Upper lobe of left lung (tissue), 4 donors: ENCODE results near the gene PDE11A.

Source experiments
- POLR2AphosphoS5 ChIP-seq, 2 donors: sonication (generic); formaldehyde crosslinking; IDR thresholded peaks; one replicate each; pipeline ENCODE4 v1.5.1; 2017; ENCODE audit warnings: antibody characterized with exemption in 2 of 2
- TF ChIP-seq, protein P1 (sequence below), 6 experiments: fragments of 450-650 bp in 4 of 6; fragments of 200-600 bp in 2 of 6; sonication (generic) in 2 of 6; IDR thresholded peaks; one replicate each; pipeline ENCODE4 v1.5.1; 2016 to 2019; ENCODE audit warnings: antibody characterized with exemption in 6 of 6

DNA sequence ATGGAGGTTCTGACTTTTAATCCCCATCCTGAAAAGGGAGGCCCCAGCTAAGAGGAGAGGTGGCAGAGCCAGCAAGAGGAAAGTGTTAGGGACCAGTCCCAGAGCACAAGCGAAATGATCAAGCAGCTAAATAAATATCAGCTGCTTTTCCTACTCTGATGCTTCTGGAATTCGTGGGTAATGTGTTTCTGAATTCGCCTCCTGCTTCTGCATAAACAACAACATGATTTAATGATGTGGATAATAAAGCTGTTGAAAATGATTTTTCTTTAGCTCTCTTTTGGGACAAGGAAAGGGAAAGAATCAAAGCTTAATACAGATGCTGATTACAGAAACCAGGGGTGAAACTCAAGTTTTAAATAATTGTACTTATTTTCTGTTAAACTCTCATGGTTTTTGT, 329.7 kb downstream of the PDE11A start:
- TF ChIP-seq, protein P1, sequence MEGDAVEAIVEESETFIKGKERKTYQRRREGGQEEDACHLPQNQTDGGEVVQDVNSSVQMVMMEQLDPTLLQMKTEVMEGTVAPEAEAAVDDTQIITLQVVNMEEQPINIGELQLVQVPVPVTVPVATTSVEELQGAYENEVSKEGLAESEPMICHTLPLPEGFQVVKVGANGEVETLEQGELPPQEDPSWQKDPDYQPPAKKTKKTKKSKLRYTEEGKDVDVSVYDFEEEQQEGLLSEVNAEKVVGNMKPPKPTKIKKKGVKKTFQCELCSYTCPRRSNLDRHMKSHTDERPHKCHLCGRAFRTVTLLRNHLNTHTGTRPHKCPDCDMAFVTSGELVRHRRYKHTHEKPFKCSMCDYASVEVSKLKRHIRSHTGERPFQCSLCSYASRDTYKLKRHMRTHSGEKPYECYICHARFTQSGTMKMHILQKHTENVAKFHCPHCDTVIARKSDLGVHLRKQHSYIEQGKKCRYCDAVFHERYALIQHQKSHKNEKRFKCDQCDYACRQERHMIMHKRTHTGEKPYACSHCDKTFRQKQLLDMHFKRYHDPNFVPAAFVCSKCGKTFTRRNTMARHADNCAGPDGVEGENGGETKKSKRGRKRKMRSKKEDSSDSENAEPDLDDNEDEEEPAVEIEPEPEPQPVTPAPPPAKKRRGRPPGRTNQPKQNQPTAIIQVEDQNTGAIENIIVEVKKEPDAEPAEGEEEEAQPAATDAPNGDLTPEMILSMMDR (IDR thresholded peaks at IDR 0.05) = no peak
- no peak for TF ChIP-seq POLR2AphosphoS5 (IDR thresholded peaks at IDR 0.05)
